Measurements from ENCODE around the gene ABI1. TPM values are rescaled to one million over a fixed set of nuclear protein-coding genes. Genes with fewer than 3 reads are reported as not detected.
"Not testable (repeated sequence)": the region's sequence is repeated elsewhere in the genome, so short reads cannot be mapped to it uniquely, and the experiment has no call there.

The ABI1 gene
- total and polyA plus RNA-seq, 9 of the 15 experiments (the other 6 are each of a cell fraction or from before 2014, with no cell fraction given) = 22.1 to 52.3 (median 39.0) TPM

DNA sequence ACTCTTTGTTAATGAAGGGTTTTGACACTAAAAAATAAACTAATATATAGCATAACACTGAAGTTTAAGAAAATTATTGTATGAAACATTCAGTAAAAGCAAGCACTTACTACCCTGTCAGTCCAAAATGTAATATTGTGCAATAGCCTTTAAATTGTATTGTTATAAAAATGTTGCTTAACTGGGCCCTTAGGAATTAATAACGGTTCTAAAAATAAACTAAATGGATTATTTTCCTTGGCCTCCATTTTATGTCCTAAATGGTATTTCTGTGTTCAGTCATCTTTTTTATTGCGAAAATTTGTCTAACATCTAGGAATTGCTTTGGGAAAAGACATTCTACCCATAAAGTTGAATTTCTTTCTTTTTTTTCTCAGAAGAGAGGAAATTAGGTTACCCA lies 49.0 kb upstream of the ABI1 start:
- no peak for TF ChIP-seq CEBPG (CRISPR knock-in tag; IDR thresholded peaks at IDR 0.05)
- TF ChIP-seq CEBPG (tag; conservative IDR thresholded peaks at IDR 0.05 in 1 of 2, IDR thresholded peaks at IDR 0.05 in 1 of 2) = peak; percentile 39 to 86; a peak in 3 of 4 replicates
- TF ChIP-seq, protein P1, sequence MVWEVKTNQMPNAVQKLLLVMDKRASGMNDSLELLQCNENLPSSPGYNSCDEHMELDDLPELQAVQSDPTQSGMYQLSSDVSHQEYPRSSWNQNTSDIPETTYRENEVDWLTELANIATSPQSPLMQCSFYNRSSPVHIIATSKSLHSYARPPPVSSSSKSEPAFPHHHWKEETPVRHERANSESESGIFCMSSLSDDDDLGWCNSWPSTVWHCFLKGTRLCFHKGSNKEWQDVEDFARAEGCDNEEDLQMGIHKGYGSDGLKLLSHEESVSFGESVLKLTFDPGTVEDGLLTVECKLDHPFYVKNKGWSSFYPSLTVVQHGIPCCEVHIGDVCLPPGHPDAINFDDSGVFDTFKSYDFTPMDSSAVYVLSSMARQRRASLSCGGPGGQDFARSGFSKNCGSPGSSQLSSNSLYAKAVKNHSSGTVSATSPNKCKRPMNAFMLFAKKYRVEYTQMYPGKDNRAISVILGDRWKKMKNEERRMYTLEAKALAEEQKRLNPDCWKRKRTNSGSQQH (CRISPR knock-in tag; IDR thresholded peaks at IDR 0.05) = no peak
- TF ChIP-seq, protein P2, sequence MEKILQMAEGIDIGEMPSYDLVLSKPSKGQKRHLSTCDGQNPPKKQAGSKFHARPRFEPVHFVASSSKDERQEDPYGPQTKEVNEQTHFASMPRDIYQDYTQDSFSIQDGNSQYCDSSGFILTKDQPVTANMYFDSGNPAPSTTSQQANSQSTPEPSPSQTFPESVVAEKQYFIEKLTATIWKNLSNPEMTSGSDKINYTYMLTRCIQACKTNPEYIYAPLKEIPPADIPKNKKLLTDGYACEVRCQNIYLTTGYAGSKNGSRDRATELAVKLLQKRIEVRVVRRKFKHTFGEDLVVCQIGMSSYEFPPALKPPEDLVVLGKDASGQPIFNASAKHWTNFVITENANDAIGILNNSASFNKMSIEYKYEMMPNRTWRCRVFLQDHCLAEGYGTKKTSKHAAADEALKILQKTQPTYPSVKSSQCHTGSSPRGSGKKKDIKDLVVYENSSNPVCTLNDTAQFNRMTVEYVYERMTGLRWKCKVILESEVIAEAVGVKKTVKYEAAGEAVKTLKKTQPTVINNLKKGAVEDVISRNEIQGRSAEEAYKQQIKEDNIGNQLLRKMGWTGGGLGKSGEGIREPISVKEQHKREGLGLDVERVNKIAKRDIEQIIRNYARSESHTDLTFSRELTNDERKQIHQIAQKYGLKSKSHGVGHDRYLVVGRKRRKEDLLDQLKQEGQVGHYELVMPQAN (IDR thresholded peaks at IDR 0.05; ENCODE audit: borderline replicate concordance) = no peak
- TF ChIP-seq CEBPB (tag; IDR thresholded peaks at IDR 0.05) = peak; percentile 81
- no peak for TF ChIP-seq ATF1 (CRISPR knock-in tag; IDR thresholded peaks at IDR 0.05)
- no peak for TF ChIP-seq ATF1 (tag; IDR thresholded peaks at IDR 0.05)
- H3K36me3 ChIP-seq (ENCODE audit: control insufficient read depth, insufficient read depth, low read length) = no peaks in the 10 kb centered on the region
- DNase-seq (ENCODE audit: extremely low read depth in 1 of 4, low spot score in 3 of 4) (no peak), ATAC-seq (no peak), FAIRE-seq (no peak)
- BruUV-seq (replicated peaks) = no TSS peak
- CTCF ChIA-PET (ENCODE audit: low intra/inter-chr PET ratio) = no interaction called here
- intact Hi-C loops (cut with micrococcal nuclease) (no loop called here), in situ Hi-C loops (cut with MboI) (no loop called here)
- no peaks in the 10 kb centered on the region for H3K79me2 ChIP-seq (ENCODE audit: control insufficient read depth, insufficient read depth, low read length)
- peaks cover 1% of the 10 kb centered on the region; the same call in 1 of the 2 replicates for H3K9me3 ChIP-seq (replicated peaks; ENCODE audit: control insufficient read depth, insufficient read depth, low read depth, low read length)
- 6% methylated on average over 2 of the region's 2 CpGs for WGBS (ENCODE audit: insufficient coverage, low coverage, missing lambda C conversion rate)
- no peaks in the 10 kb centered on the region for H4K20me1 ChIP-seq (replicated peaks; ENCODE audit: control insufficient read depth, insufficient read depth, low read length)
- H3K9me1 ChIP-seq (ENCODE audit: control insufficient read depth, insufficient read depth, low read length) = no peaks in the 10 kb centered on the region
- H3K4me2 ChIP-seq (ENCODE audit: insufficient read depth, low read length) = no peak overlapping the region
- no peak overlapping the region for H3K9ac ChIP-seq (ENCODE audit: insufficient read depth in 1 of 2, low read depth in 2 of 2, low read length in 2 of 2)
- no peak overlapping the region for H2AFZ ChIP-seq (ENCODE audit: low read depth, low read length)
- H3K27ac ChIP-seq (ENCODE audit: extremely low read depth, low read depth, low read length) = no peak overlapping the region
- peaks cover 0 to 6% of the 10 kb centered on the region in 2 experiments; a peak in 1 of 5 replicates for H3K4me1 ChIP-seq (replicated peaks in 1 of 2; ENCODE audit: control insufficient read depth in 2 of 2, insufficient read depth in 2 of 2, low read length in 2 of 2)
- no peaks in the 10 kb centered on the region for H3K27me3 ChIP-seq (ENCODE audit: control insufficient read depth in 2 of 2, insufficient read depth in 2 of 2, low read length in 2 of 2)
- POLR2A ChIA-PET = no interaction called here
- H3K4me3 ChIP-seq = no peak overlapping the region

DNA sequence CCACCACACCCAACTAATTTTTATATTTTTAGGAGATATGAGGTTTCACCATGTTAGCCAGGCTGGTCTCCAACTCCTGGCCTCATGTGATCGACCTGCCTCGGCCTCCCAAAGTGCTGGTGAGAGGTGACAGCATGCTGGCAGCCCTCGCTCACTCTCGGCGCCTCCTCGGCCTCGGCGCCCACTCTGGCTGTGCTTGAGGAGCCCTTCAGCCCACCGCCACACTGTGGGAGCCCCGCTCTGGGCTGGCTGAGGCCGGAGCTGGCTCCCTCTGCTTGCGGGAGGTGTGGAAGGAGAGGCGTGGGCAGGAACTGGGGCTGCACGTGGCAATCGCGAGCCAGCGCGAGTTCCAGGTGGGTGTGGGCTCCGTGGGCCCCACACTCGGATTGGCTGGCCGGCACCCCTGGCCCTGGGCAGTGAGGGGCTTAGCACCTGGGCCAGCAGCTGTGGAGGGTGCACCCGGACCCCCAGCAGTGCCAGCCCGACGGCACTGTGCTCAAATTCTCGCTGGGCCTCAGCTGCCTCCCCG lies 44.6 kb upstream of the ABI1 start:
- POLR2A ChIA-PET; H2AFZ ChIP-seq (ENCODE audit: low read depth, low read length); H3K4me2 ChIP-seq (ENCODE audit: insufficient read depth, low read length); H3K4me1 ChIP-seq (replicated peaks in 1 of 2; ENCODE audit: control insufficient read depth in 2 of 2, insufficient read depth in 2 of 2, low read length in 2 of 2); DNase-seq (ENCODE audit: extremely low read depth in 1 of 4, low spot score in 3 of 4); H3K4me3 ChIP-seq; H3K79me2 ChIP-seq (ENCODE audit: control insufficient read depth, insufficient read depth, low read length); FAIRE-seq; H3K9me1 ChIP-seq (ENCODE audit: control insufficient read depth, insufficient read depth, low read length); intact Hi-C loops (cut with micrococcal nuclease); H3K27ac ChIP-seq (ENCODE audit: extremely low read depth, low read depth, low read length); CTCF ChIA-PET (ENCODE audit: low intra/inter-chr PET ratio); ATAC-seq; H3K9ac ChIP-seq (ENCODE audit: insufficient read depth in 1 of 2, low read depth in 2 of 2, low read length in 2 of 2); H3K9me3 ChIP-seq (replicated peaks; ENCODE audit: control insufficient read depth, insufficient read depth, low read depth, low read length); BruUV-seq (replicated peaks); H3K36me3 ChIP-seq (ENCODE audit: control insufficient read depth, insufficient read depth, low read length); in situ Hi-C loops (cut with MboI); H4K20me1 ChIP-seq (replicated peaks; ENCODE audit: control insufficient read depth, insufficient read depth, low read length); H3K27me3 ChIP-seq (ENCODE audit: control insufficient read depth in 2 of 2, insufficient read depth in 2 of 2, low read length in 2 of 2): not testable (repeated sequence)
- 1% methylated on average over 23 of the region's 26 CpGs for WGBS (ENCODE audit: insufficient coverage, low coverage, missing lambda C conversion rate)
